ENCODE results near the gene GFOD2. TPM values are rescaled to one million over a fixed set of nuclear protein-coding genes. Genes with fewer than 3 reads are reported as not detected.
A peak's percentile ranks its signal among the peaks of the same experiment; 100 is the strongest.

Gene GFOD2
- total and polyA plus RNA-seq, 2 experiments from 2014 or later = 19.3 to 34.3 TPM

DNA sequence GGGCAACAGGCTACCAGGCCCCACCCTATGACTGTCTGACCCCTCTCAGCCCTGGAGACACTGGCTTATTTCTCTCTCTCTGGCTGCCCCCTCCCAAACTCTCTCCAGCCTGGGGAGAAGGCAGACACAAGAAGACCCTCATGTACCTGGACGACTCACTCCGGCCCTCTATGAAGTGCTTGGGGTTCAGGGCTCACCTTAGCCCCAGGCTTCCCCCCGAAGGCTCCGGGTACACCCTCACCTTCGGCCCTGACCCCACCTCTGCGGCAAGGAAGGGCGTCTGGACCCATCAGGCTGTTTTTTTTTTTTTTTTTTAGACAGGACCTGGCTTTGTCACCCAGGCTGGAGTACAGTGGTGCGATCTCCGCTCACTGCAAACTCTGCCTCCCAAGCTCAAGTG, 75.1 kb downstream of the GFOD2 start:
- H3K27me3 ChIP-seq (ENCODE audit: insufficient read depth) = peaks cover 44% of the 10 kb centered on the region
- no peak overlapping the region; the same call in 1 of the 2 replicates for H3K4me3 ChIP-seq
- no peaks in the 10 kb centered on the region; the same call in 1 of the 2 replicates for H3K4me1 ChIP-seq (ENCODE audit: insufficient read depth)
- Mint-ChIP-seq H3K36me3 (ENCODE audit: low read depth) (peaks cover 9% of the 10 kb centered on the region), H3K4me3 (peak overlapping the region; percentile 55; the same call in 2 of the 3 replicates), H3K27ac (no peak overlapping the region), H3K27me3 (ENCODE audit: insufficient read depth, low read depth, poor library complexity) (peaks cover 47% of the 10 kb centered on the region), H3K4me1 (peaks cover 2% of the 10 kb centered on the region; the same call in 2 of the 3 replicates), H3K9me3 (no peaks in the 10 kb centered on the region)
- ATAC-seq (no peak), DNase-seq (ENCODE audit: low spot score) (no peak)
- no peak overlapping the region for H2AFZ ChIP-seq
- peaks cover 3% of the 10 kb centered on the region; the same call in 1 of the 2 replicates for H3F3A ChIP-seq (replicated peaks; ENCODE audit: low read depth)
- TF ChIP-seq, protein P1, sequence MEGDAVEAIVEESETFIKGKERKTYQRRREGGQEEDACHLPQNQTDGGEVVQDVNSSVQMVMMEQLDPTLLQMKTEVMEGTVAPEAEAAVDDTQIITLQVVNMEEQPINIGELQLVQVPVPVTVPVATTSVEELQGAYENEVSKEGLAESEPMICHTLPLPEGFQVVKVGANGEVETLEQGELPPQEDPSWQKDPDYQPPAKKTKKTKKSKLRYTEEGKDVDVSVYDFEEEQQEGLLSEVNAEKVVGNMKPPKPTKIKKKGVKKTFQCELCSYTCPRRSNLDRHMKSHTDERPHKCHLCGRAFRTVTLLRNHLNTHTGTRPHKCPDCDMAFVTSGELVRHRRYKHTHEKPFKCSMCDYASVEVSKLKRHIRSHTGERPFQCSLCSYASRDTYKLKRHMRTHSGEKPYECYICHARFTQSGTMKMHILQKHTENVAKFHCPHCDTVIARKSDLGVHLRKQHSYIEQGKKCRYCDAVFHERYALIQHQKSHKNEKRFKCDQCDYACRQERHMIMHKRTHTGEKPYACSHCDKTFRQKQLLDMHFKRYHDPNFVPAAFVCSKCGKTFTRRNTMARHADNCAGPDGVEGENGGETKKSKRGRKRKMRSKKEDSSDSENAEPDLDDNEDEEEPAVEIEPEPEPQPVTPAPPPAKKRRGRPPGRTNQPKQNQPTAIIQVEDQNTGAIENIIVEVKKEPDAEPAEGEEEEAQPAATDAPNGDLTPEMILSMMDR (conservative IDR thresholded peaks at IDR 0.05; ENCODE audit: low read depth in 2 of 2) = no peak
- TF ChIP-seq JUNB (IDR thresholded peaks at IDR 0.05; ENCODE audit: unreplicated experiment) = no peak
- TF ChIP-seq EZH2phosphoT487 (IDR thresholded peaks at IDR 0.05; ENCODE audit: unreplicated experiment) = no peak
- TF ChIP-seq ZNF331 (CRISPR knock-in tag; IDR thresholded peaks at IDR 0.05; ENCODE audit: low read depth) = no peak
- no peak for TF ChIP-seq ETS1 (IDR thresholded peaks at IDR 0.05)
- no peak for TF ChIP-seq CREB1 (CRISPR knock-in tag; IDR thresholded peaks at IDR 0.05; ENCODE audit: low read depth)
- no peak for TF ChIP-seq NANOG (IDR thresholded peaks at IDR 0.05; ENCODE audit: borderline replicate concordance)
- no peak for TF ChIP-seq REST (IDR thresholded peaks at IDR 0.05; ENCODE audit: unreplicated experiment)
- TF ChIP-seq ZNF462 (CRISPR knock-in tag; IDR thresholded peaks at IDR 0.05) = no peak
- TF ChIP-seq POLR2AphosphoS5 (IDR thresholded peaks at IDR 0.05; ENCODE audit: low read depth) = no peak
- TF ChIP-seq ZNF114 (CRISPR knock-in tag; IDR thresholded peaks at IDR 0.05) = no peak
- no peak for TF ChIP-seq EZH2 (IDR thresholded peaks at IDR 0.05; ENCODE audit: low read depth, unreplicated experiment)
- no peak for TF ChIP-seq STAT1 (IDR thresholded peaks at IDR 0.05; ENCODE audit: unreplicated experiment)
- no peaks in the 10 kb centered on the region for H3K36me3 ChIP-seq (ENCODE audit: insufficient read depth)
- no peaks in the 10 kb centered on the region for H4K20me1 ChIP-seq (replicated peaks; ENCODE audit: insufficient read depth)
- no peaks in the 10 kb centered on the region for H3K79me2 ChIP-seq (replicated peaks; ENCODE audit: insufficient read depth)
- no peak overlapping the region for H3K27ac ChIP-seq (ENCODE audit: low read depth)
- no peak overlapping the region for H3K4me2 ChIP-seq
- H3K9me2 ChIP-seq (ENCODE audit: insufficient read depth) = no peaks in the 10 kb centered on the region

All from GM23338 (cell line).